NCI-H526 treated with DMSO at 0.1 percent for 48 hours (cell line): Measurements from ENCODE around the gene CD1C.
"Not testable (repeated sequence)": the region's sequence is repeated elsewhere in the genome, so short reads cannot be mapped to it uniquely, and the experiment has no call there.

Experiments used
- DNase-seq: peaks from one replicate; lab custom pipeline; 2025; lab: John Stamatoyannopoulos, UW

The CD1C gene

DNA sequence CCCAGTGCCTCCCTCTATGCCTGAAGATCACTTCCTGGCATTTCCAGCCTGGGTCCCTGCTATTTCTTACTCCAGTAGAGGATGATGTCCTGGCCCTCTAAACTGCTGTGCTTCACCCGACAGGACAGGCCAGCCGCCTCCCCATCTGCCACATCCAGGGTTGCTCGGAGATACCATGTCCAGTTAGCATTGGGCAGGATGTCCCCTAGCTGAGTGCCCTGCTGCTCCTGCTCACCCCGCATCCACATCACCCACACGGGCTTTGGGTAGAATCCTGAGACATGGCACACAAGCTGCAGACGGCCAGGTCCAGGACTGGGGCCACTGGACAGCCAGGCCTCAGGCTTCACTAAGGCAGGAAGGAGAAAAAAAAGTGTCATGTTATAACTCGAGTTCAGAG lies 39.6 kb downstream of the CD1C start:
- no peak for DNase-seq

DNA sequence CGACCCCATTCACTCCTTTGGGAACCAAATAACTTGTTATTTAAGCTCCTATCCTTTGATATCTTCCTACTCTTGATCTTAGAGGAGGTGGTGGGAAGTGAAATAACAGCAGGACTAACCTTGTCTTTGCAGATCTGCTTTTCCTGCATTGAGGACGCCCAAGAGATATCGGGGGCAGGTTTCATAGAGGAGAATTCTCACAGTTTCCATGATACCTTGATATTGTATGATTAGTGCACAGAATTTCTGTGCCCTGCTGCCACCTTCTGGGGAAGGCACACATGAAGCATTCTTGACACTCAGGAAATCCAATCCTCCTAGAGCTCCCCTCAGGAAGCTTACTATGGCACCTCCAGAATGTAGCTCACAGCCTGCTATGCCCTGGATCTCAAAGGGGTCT lies 40.0 kb downstream of the CD1C start:
- no peak for DNase-seq

DNA sequence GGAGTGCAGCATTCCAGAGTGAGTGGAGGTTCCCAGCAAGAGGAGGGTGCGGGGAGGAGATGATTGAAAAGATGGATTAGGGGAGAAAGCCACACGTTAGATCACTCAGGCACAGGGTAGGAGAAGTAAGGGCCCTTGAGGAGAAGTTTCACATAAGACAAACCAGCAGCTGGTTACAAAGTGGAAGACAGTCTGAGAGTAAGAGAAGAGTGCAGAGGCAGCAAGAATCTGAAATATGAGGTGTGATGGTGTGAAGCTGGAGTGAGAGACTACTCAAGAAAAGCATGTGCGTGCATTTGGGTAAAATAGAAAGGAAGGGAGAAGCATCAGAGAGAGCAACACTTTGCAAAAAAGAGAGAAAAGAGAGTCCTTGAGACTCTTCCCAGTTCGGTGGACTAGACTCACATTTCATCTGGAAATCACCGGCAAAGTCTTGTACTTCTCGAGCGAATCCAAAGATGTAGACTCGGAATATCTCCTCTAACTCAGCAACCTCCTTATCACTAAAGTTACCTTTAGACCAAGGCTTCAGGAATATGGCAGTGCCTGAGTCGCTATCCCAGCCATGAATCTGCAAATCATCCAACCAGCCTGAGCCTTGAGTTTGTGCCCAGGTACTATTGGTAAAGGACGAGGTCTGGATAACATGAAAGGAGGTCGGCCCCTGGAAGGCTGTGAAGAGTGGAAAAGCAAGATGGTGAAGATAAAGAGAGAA lies 40.8 kb downstream of the CD1C start:
- no peak for DNase-seq

DNA sequence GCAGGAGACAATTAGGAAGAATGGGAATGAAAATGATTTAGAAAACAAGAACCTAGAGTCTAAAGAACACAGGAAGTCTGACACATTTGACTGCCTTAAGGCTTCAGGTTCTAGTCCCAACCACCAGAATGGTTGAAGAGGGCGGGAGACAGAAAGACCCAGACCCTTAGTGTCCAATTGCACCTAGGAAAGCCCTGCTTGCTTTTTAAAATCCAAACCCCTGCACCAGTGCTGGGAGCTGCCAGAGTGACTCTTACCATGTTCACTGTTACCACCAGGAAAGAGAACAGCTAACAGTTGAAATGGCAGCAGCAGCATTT lies 41.3 kb downstream of the CD1C start:
- DNase-seq, result no peak

DNA sequence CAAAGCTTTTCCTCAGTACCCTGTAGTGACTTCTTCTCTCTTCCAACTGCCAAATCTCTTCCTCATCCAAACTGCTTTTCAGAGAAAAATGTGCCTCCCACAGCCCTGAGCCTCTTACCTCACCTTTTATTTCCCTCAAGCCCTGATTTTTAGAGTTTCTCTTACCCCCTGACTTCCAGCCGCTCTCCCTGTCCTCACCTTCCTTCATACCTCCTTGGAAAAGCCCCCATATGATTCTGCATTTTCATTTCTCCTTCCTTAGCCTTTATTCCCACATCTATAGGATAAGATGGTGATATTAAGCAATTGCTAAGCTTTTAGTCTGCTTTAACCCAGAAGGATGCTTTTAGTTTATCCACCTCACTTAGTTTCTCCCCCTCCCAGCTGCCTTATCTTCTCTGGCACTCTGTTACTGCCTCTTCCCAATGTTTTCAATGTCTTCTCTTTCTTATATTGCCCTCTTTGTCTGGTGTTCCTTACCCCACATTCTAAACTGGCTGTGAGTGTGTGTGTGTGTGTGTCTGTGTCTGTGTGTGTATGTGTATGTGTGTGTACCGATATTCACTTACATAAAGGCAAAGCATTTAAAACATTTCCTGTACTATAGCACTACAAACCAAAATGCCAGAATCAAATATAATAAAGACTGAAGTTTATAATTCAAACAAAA lies 41.9 kb downstream of the CD1C start, which contains the start of gene CD1B:
Gene CD1B (minus strand): TSS at position 51 of the 670 bp plus-strand sequence. CDS start 108 bp downstream, outside the sequence.
- no peak for DNase-seq

DNA sequence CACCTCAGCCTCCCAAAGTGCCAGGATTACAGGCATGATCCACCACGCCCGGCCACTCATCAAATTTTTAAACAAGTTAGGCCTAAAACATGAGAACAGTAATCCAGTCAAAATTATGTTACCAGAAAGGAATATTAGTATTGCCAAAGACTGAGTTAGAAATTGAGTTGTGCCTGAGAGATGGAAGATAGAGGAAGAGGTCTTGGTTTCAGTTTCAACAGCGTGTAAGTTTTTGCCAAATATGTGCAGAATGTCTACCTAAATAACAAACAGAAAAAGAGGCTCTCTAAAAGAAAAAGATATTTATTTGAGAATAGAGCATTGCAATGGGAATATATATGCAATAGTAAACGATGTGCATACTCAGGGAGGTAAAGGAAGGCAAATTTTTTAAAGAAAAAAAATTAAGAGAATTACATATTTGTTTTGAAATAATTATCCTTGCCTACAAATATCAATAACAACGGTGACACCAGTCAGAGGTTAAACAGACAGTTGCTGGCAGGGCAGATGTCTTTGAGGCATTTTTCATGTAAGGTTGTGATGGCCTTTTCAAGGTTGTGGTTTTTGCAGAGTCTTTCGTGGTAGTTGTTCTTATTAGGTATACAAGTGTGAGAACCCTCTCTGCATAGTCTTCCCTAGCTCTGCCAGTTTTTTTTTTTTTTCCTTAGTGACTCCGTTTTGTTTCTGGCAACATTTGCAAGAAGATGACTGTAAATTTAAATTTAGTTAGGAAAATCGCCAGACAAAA lies 43.9 kb downstream of the CD1C start:
- DNase-seq, result no peak

DNA sequence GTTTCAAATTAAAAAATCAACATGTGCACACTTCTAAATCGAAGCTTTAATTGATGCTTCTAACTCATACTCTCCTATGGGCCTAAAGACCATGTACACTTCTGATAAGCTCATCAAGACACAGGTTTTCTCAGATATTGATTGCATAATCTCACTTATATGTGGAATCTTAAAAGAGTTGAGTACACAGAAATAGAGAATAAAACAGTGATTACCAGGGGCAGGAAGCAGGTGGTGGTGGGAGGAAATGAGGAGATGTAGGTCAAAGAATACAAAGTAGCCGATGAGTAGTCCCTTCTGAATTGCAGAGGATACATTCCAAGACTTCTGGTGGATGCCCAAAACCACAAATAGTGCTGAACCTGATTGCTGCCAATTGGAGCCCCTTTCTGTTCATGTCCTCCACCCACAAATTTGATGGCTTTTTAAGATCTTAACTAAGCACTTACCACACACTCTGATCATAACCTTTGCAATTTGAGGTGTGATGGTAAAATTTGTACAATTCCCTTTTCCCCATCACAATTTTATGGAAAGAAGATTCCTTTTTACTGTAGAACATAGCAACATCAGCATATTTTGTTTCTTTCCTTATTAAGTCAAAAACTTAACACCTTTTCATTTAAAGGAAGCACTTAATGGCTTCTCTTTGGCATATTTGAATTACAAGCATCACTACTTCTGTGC lies 44.9 kb downstream of the CD1C start:
- no peak for DNase-seq

DNA sequence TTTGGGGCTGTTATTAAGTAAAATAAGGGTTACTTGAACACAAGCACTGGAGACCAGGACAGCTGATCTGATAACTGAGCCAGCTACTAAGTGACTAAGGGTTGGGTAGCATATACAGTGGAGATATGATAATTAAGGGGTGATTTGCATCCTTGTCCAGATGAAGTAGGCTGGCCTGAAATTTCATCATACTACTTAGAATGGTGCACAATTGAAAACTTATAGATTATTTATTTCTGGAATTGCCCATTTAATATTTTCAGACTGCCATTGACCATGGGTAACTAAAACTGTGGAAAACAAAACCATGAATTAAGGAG lies 45.5 kb downstream of the CD1C start:
- DNase-seq, result no peak

DNA sequence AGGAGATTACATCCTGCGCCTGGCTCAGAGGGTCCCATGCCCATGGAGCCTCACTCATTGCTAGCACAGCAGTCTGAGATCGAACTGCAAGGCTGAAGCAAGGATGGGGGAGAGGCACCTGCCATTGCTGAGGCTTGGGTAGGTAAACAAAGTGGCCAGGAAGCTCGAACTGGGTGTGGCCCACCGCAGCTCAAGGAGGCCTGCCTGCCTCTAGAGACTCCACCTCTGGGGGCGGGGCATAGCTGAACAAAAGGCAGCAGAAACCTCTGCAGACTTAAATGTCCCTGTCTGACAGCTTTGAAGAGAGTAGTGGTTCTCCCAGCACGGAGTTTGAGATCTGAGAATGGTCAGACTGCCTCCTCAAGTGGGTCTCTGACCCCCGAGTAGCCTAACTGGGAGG lies 46.7 kb downstream of the CD1C start:
- not testable (repeated sequence) for DNase-seq
